ENCODE data around the gene GPR15. TPM values are rescaled to one million over a fixed set of nuclear protein-coding genes. Genes with fewer than 3 reads are reported as not detected.

Gene GPR15
- total RNA-seq, 1 donor from 2014 or later, result not detected

GRCh38 chr3:98561727-98562521, 30.1 kb downstream of the GPR15 start:
- TF ChIP-seq CTCF (IDR thresholded peaks at IDR 0.05), result no peak
- no peaks in the 10 kb centered on the region for H3K9me3 Mint-ChIP-seq (ENCODE audit: low read depth)
- no peaks in the 10 kb centered on the region for H3K36me3 Mint-ChIP-seq (ENCODE audit: low read depth)
- no peaks in the 10 kb centered on the region for H3K4me1 Mint-ChIP-seq (ENCODE audit: low read depth)
- no peak overlapping the region for H3K27ac Mint-ChIP-seq (ENCODE audit: unreplicated experiment)
- H3K27me3 Mint-ChIP-seq (ENCODE audit: low read depth), result peaks cover 42% of the 10 kb centered on the region
- no peak overlapping the region for H3K4me3 Mint-ChIP-seq (ENCODE audit: unreplicated experiment)
- no peak for DNase-seq (ENCODE audit: low spot score)

- no peak overlapping the region for H3K27ac Mint-ChIP-seq (ENCODE audit: unreplicated experiment)
- H3K36me3 Mint-ChIP-seq (ENCODE audit: low read depth), result no peaks in the 10 kb centered on the region
- no peak for DNase-seq (ENCODE audit: low spot score)
- H3K9me3 Mint-ChIP-seq (ENCODE audit: low read depth), result no peaks in the 10 kb centered on the region
- no peaks in the 10 kb centered on the region for H3K4me1 Mint-ChIP-seq (ENCODE audit: low read depth)
- no peak overlapping the region for H3K4me3 Mint-ChIP-seq (ENCODE audit: unreplicated experiment)
- no peak for TF ChIP-seq CTCF (IDR thresholded peaks at IDR 0.05)
- peaks cover 27% of the 10 kb centered on the region for H3K27me3 Mint-ChIP-seq (ENCODE audit: low read depth)
Measured at GRCh38 chr3:98563661-98564281, 32.0 kb downstream of the GPR15 start.

- no peak overlapping the region for H3K27ac Mint-ChIP-seq (ENCODE audit: unreplicated experiment)
- peaks cover 21% of the 10 kb centered on the region for H3K27me3 Mint-ChIP-seq (ENCODE audit: low read depth)
- no peak overlapping the region for H3K4me3 Mint-ChIP-seq (ENCODE audit: unreplicated experiment)
- DNase-seq (ENCODE audit: low spot score), result no peak
- no peak for TF ChIP-seq CTCF (IDR thresholded peaks at IDR 0.05)
- no peaks in the 10 kb centered on the region for H3K4me1 Mint-ChIP-seq (ENCODE audit: low read depth)
- no peaks in the 10 kb centered on the region for H3K9me3 Mint-ChIP-seq (ENCODE audit: low read depth)
- H3K36me3 Mint-ChIP-seq (ENCODE audit: low read depth), result no peaks in the 10 kb centered on the region
Measured at GRCh38 chr3:98564282-98565005, 32.7 kb downstream of the GPR15 start.

GRCh38 chr3:98565237-98565643, 33.5 kb downstream of the GPR15 start:
- no peak for TF ChIP-seq CTCF (IDR thresholded peaks at IDR 0.05)
- Mint-ChIP-seq H3K27me3 (ENCODE audit: low read depth) (peaks cover 17% of the 10 kb centered on the region), H3K9me3 (ENCODE audit: low read depth) (no peaks in the 10 kb centered on the region), H3K27ac (ENCODE audit: unreplicated experiment) (no peak overlapping the region), H3K36me3 (ENCODE audit: low read depth) (no peaks in the 10 kb centered on the region), H3K4me3 (ENCODE audit: unreplicated experiment) (no peak overlapping the region), H3K4me1 (ENCODE audit: low read depth) (no peaks in the 10 kb centered on the region)
- no peak for DNase-seq (ENCODE audit: low spot score)

GRCh38 chr3:98565843-98566242, 34.1 kb downstream of the GPR15 start:
- H3K9me3 Mint-ChIP-seq (ENCODE audit: low read depth), result no peaks in the 10 kb centered on the region
- no peak for DNase-seq (ENCODE audit: low spot score)
- H3K27ac Mint-ChIP-seq (ENCODE audit: unreplicated experiment), result no peak overlapping the region

More at GRCh38 chr3:98565843-98566242, 34.1 kb downstream of the GPR15 start:
- Mint-ChIP-seq H3K4me1 (ENCODE audit: low read depth) (no peaks in the 10 kb centered on the region), H3K36me3 (ENCODE audit: low read depth) (no peaks in the 10 kb centered on the region), H3K27me3 (ENCODE audit: low read depth) (peaks cover 15% of the 10 kb centered on the region), H3K4me3 (ENCODE audit: unreplicated experiment) (no peak overlapping the region)
- no peak for TF ChIP-seq CTCF (IDR thresholded peaks at IDR 0.05)
